HTERT RPE-1 (cell line): Measurements from ENCODE around the gene AMHR2.
"Not testable (repeated sequence)": the region's sequence is repeated elsewhere in the genome, so short reads cannot be mapped to it uniquely, and the experiment has no call there.

Source experiments
- in situ Hi-C: fragments of 300-500 bp; cut with MboI; formaldehyde crosslinking; loops from 4 replicates; pipeline ENCODE4 v1.14.3; 2020; ENCODE audit warnings: low sequenced_read_pairs

AMHR2 gene

GRCh38 chr12:53414756-53415417 is 8.8 kb upstream of the AMHR2 start:
- in situ Hi-C loops = no loop called here

- in situ Hi-C loops = not testable (repeated sequence)
Measured at GRCh38 chr12:53415752-53416389, 7.8 kb upstream of the AMHR2 start.

GRCh38 chr12:53417291-53417816 is 6.3 kb upstream of the AMHR2 start:
- in situ Hi-C loops = not testable (repeated sequence)

- in situ Hi-C loops = no loop called here
Measured at GRCh38 chr12:53418221-53418620, 5.4 kb upstream of the AMHR2 start.

GRCh38 chr12:53419756-53420155 is 3.9 kb upstream of the AMHR2 start:
- in situ Hi-C loops = no loop called here

GRCh38 chr12:53422247-53422646 is 1.4 kb upstream of the AMHR2 start:
- in situ Hi-C loops = not testable (repeated sequence)

- in situ Hi-C loops = loop anchor here (25.0 kb wide), 1 partner anchor 88 kb away; the partner anchor contains the start of gene SP7
Measured at GRCh38 chr12:53424626-53425514, 1.2 kb downstream of the AMHR2 start.

- in situ Hi-C loops = loop anchor here (25.0 kb wide), 1 partner anchor 88 kb away; the partner anchor contains the start of gene SP7
Measured at GRCh38 chr12:53425515-53426150, 2.0 kb downstream of the AMHR2 start.

GRCh38 chr12:53427905-53428594 is 4.4 kb downstream of the AMHR2 start:
- in situ Hi-C loops = loop anchor here (25.0 kb wide), 1 partner anchor 91 kb away; the partner anchor contains the start of gene SP7

GRCh38 chr12:53428741-53429140 is 5.1 kb downstream of the AMHR2 start:
- in situ Hi-C loops = loop anchor here (25.0 kb wide), 1 partner anchor 91 kb away; the partner anchor contains the start of gene SP7

GRCh38 chr12:53430116-53430515 is 6.5 kb downstream of the AMHR2 start:
- in situ Hi-C loops = loop anchor here (25.0 kb wide), 1 partner anchor 93 kb away; the partner anchor contains the start of gene SP7

- in situ Hi-C loops = loop anchor here (25.0 kb wide), 1 partner anchor 94 kb away; the partner anchor contains the start of gene SP7
Measured at GRCh38 chr12:53431187-53431586, 7.5 kb downstream of the AMHR2 start.

- in situ Hi-C loops = loop anchor here (25.0 kb wide), 1 partner anchor 98 kb away; the partner anchor contains the start of gene SP7
Measured at GRCh38 chr12:53435326-53435725, 11.7 kb downstream of the AMHR2 start.

GRCh38 chr12:53439582-53439981 is 15.9 kb downstream of the AMHR2 start:
- in situ Hi-C loops = loop anchor here (25.0 kb wide), 1 partner anchor 102 kb away; the partner anchor contains the start of gene SP7

GRCh38 chr12:53441040-53441833 is 17.6 kb downstream of the AMHR2 start, which contains the start of gene PRR13:
PRR13 (plus strand) TSS chr12:53441734; CDS start chr12:53442715, 981 bp downstream.
- in situ Hi-C loops = loop anchor here (25.0 kb wide), 1 partner anchor 104 kb away; the partner anchor contains the start of gene SP7

GRCh38 chr12:53443955-53444354 is 20.3 kb downstream of the AMHR2 start:
- in situ Hi-C loops = loop anchor here (25.0 kb wide), 1 partner anchor 107 kb away; the partner anchor contains the start of gene SP7

GRCh38 chr12:53444593-53445325 is 21.1 kb downstream of the AMHR2 start:
- in situ Hi-C loops = loop anchor here (25.0 kb wide), 1 partner anchor 107 kb away; the partner anchor contains the start of gene SP7

- in situ Hi-C loops = no loop called here
Measured at GRCh38 chr12:53450936-53451335, 27.3 kb downstream of the AMHR2 start.
